ENCODE results near the gene SPI1.

The SPI1 gene

GRCh38 chr11:47345890-47346563 is 32.3 kb downstream of the SPI1 start:
- H3K27ac ChIP-seq (ENCODE audit: insufficient read depth in 1 of 2, low read depth in 1 of 2, low read length in 2 of 2, poor library complexity in 1 of 2, severe bottlenecking in 2 of 2) = no peak overlapping the region
- 96% methylated on average over 14 of the region's 18 CpGs for WGBS (ENCODE audit: insufficient coverage)
- H3K4me1 ChIP-seq (ENCODE audit: control extremely low read depth in 1 of 4, control insufficient read depth in 4 of 4, insufficient read depth in 4 of 4, low read length in 3 of 4) = no peaks in the 10 kb centered on the region
- no peak for DNase-seq
- no peaks in the 10 kb centered on the region for H3K9me3 ChIP-seq (ENCODE audit: control extremely low read depth in 1 of 5, control insufficient read depth in 4 of 5, insufficient read depth in 2 of 5, low read depth in 1 of 5, low read length in 4 of 5)
- ChIA-PET POLR2A (no interaction called here), CTCF (interaction anchor here (1.1 to 2.6 kb wide), 4 partner anchors 8 to 75 kb away, joined by 3 to 9 read pairs (median 4); no protein-coding TSS in a partner anchor)
- no peaks in the 10 kb centered on the region for H3K27me3 ChIP-seq (replicated peaks in 2 of 5; ENCODE audit: control insufficient read depth in 4 of 5, insufficient read depth in 5 of 5, low read length in 4 of 5)
- no peaks in the 10 kb centered on the region for H3K36me3 ChIP-seq (ENCODE audit: control insufficient read depth in 4 of 4, insufficient read depth in 4 of 4, low read length in 3 of 4)
- H3K4me3 ChIP-seq (ENCODE audit: control insufficient read depth in 1 of 7, extremely low read depth in 1 of 7, insufficient read depth in 4 of 7, low read depth in 2 of 7, low read length in 6 of 7) = no peak overlapping the region

GRCh38 chr11:47342854-47343253 is 35.5 kb downstream of the SPI1 start:
- no peaks in the 10 kb centered on the region for H3K9me3 ChIP-seq (ENCODE audit: control extremely low read depth in 1 of 5, control insufficient read depth in 4 of 5, insufficient read depth in 2 of 5, low read depth in 1 of 5, low read length in 4 of 5)
- H3K27ac ChIP-seq (ENCODE audit: insufficient read depth in 1 of 2, low read depth in 1 of 2, low read length in 2 of 2, poor library complexity in 1 of 2, severe bottlenecking in 2 of 2) = no peak overlapping the region
- H3K4me1 ChIP-seq (ENCODE audit: control extremely low read depth in 1 of 4, control insufficient read depth in 4 of 4, insufficient read depth in 4 of 4, low read length in 3 of 4) = no peaks in the 10 kb centered on the region
- H3K27me3 ChIP-seq (replicated peaks in 2 of 5; ENCODE audit: control insufficient read depth in 4 of 5, insufficient read depth in 5 of 5, low read length in 4 of 5) = no peaks in the 10 kb centered on the region
- DNase-seq = no peak
- WGBS (ENCODE audit: insufficient coverage) = 96% methylated on average over 12 of the region's 15 CpGs
- POLR2A ChIA-PET = no interaction called here
- no peak overlapping the region for H3K4me3 ChIP-seq (ENCODE audit: control insufficient read depth in 1 of 7, extremely low read depth in 1 of 7, insufficient read depth in 4 of 7, low read depth in 2 of 7, low read length in 6 of 7)
- CTCF ChIA-PET = interaction anchor here (3.5 kb wide), 1 partner anchor 10 kb away, joined by 10 read pairs; no protein-coding TSS in a partner anchor
- H3K36me3 ChIP-seq (ENCODE audit: control insufficient read depth in 4 of 4, insufficient read depth in 4 of 4, low read length in 3 of 4) = no peaks in the 10 kb centered on the region

GRCh38 chr11:47342036-47342803 is 36.1 kb downstream of the SPI1 start:
- CTCF ChIA-PET = interaction anchor here (0.6 to 3.5 kb wide), 3 partner anchors 9 to 501 kb away, joined by 3 to 10 read pairs (median 3); no protein-coding TSS in a partner anchor
- H3K27ac ChIP-seq (ENCODE audit: insufficient read depth in 1 of 2, low read depth in 1 of 2, low read length in 2 of 2, poor library complexity in 1 of 2, severe bottlenecking in 2 of 2) = no peak overlapping the region
- no peak for DNase-seq
- no peaks in the 10 kb centered on the region for H3K36me3 ChIP-seq (ENCODE audit: control insufficient read depth in 4 of 4, insufficient read depth in 4 of 4, low read length in 3 of 4)
- H3K27me3 ChIP-seq (replicated peaks in 2 of 5; ENCODE audit: control insufficient read depth in 4 of 5, insufficient read depth in 5 of 5, low read length in 4 of 5) = no peaks in the 10 kb centered on the region
- WGBS (ENCODE audit: insufficient coverage) = 97% methylated on average over 23 of the region's 24 CpGs
- H3K4me3 ChIP-seq (ENCODE audit: control insufficient read depth in 1 of 7, extremely low read depth in 1 of 7, insufficient read depth in 4 of 7, low read depth in 2 of 7, low read length in 6 of 7) = no peak overlapping the region
- H3K9me3 ChIP-seq (ENCODE audit: control extremely low read depth in 1 of 5, control insufficient read depth in 4 of 5, insufficient read depth in 2 of 5, low read depth in 1 of 5, low read length in 4 of 5) = no peaks in the 10 kb centered on the region
- POLR2A ChIA-PET = no interaction called here
- H3K4me1 ChIP-seq (ENCODE audit: control extremely low read depth in 1 of 4, control insufficient read depth in 4 of 4, insufficient read depth in 4 of 4, low read length in 3 of 4) = no peaks in the 10 kb centered on the region

GRCh38 chr11:47340980-47341775 is 37.2 kb downstream of the SPI1 start:
- 98% methylated on average over 17 of the region's 18 CpGs for WGBS (ENCODE audit: insufficient coverage)
- Histone ChIP-seq H3K27me3 (replicated peaks in 2 of 5; ENCODE audit: control insufficient read depth in 4 of 5, insufficient read depth in 5 of 5, low read length in 4 of 5) (no peaks in the 10 kb centered on the region), H3K9me3 (ENCODE audit: control extremely low read depth in 1 of 5, control insufficient read depth in 4 of 5, insufficient read depth in 2 of 5, low read depth in 1 of 5, low read length in 4 of 5) (no peaks in the 10 kb centered on the region), H3K27ac (ENCODE audit: insufficient read depth in 1 of 2, low read depth in 1 of 2, low read length in 2 of 2, poor library complexity in 1 of 2, severe bottlenecking in 2 of 2) (no peak overlapping the region), H3K4me1 (ENCODE audit: control extremely low read depth in 1 of 4, control insufficient read depth in 4 of 4, insufficient read depth in 4 of 4, low read length in 3 of 4) (no peaks in the 10 kb centered on the region), H3K4me3 (ENCODE audit: control insufficient read depth in 1 of 7, extremely low read depth in 1 of 7, insufficient read depth in 4 of 7, low read depth in 2 of 7, low read length in 6 of 7) (no peak overlapping the region), H3K36me3 (ENCODE audit: control insufficient read depth in 4 of 4, insufficient read depth in 4 of 4, low read length in 3 of 4) (no peaks in the 10 kb centered on the region)
- no peak for DNase-seq
- ChIA-PET POLR2A (no interaction called here), CTCF (interaction anchor here (0.6 to 3.5 kb wide), 2 partner anchors 8 to 500 kb away, joined by 3 to 10 read pairs; no protein-coding TSS in a partner anchor)

- ChIA-PET POLR2A (no interaction called here), CTCF (no interaction called here)
- H3K36me3 ChIP-seq (ENCODE audit: control insufficient read depth in 4 of 4, insufficient read depth in 4 of 4, low read length in 3 of 4) = no peaks in the 10 kb centered on the region
These were observed 38.3 kb downstream of the SPI1 start for GRCh38 chr11:47340010-47340409.

GRCh38 chr11:47338396-47339241 is 39.7 kb downstream of the SPI1 start:
- no peaks in the 10 kb centered on the region for H3K36me3 ChIP-seq (ENCODE audit: control insufficient read depth in 4 of 4, insufficient read depth in 4 of 4, low read length in 3 of 4)
- CTCF ChIA-PET = no interaction called here
- H3K27ac ChIP-seq (ENCODE audit: insufficient read depth in 1 of 2, low read depth in 1 of 2, low read length in 2 of 2, poor library complexity in 1 of 2, severe bottlenecking in 2 of 2) = no peak overlapping the region
- no peak for DNase-seq
- no peak overlapping the region for H3K4me3 ChIP-seq (ENCODE audit: control insufficient read depth in 1 of 7, extremely low read depth in 1 of 7, insufficient read depth in 4 of 7, low read depth in 2 of 7, low read length in 6 of 7)
- no peaks in the 10 kb centered on the region for H3K27me3 ChIP-seq (replicated peaks in 2 of 5; ENCODE audit: control insufficient read depth in 4 of 5, insufficient read depth in 5 of 5, low read length in 4 of 5)
- no peaks in the 10 kb centered on the region for H3K4me1 ChIP-seq (ENCODE audit: control extremely low read depth in 1 of 4, control insufficient read depth in 4 of 4, insufficient read depth in 4 of 4, low read length in 3 of 4)
- no peaks in the 10 kb centered on the region for H3K9me3 ChIP-seq (ENCODE audit: control extremely low read depth in 1 of 5, control insufficient read depth in 4 of 5, insufficient read depth in 2 of 5, low read depth in 1 of 5, low read length in 4 of 5)
- POLR2A ChIA-PET = no interaction called here
- WGBS (ENCODE audit: insufficient coverage) = 95% methylated on average over 26 of the region's 27 CpGs

More at GRCh38 chr11:47340010-47340409, 38.3 kb downstream of the SPI1 start:
- Histone ChIP-seq H3K4me1 (ENCODE audit: control extremely low read depth in 1 of 4, control insufficient read depth in 4 of 4, insufficient read depth in 4 of 4, low read length in 3 of 4) (no peaks in the 10 kb centered on the region), H3K4me3 (ENCODE audit: control insufficient read depth in 1 of 7, extremely low read depth in 1 of 7, insufficient read depth in 4 of 7, low read depth in 2 of 7, low read length in 6 of 7) (no peak overlapping the region), H3K27ac (ENCODE audit: insufficient read depth in 1 of 2, low read depth in 1 of 2, low read length in 2 of 2, poor library complexity in 1 of 2, severe bottlenecking in 2 of 2) (no peak overlapping the region), H3K9me3 (ENCODE audit: control extremely low read depth in 1 of 5, control insufficient read depth in 4 of 5, insufficient read depth in 2 of 5, low read depth in 1 of 5, low read length in 4 of 5) (no peaks in the 10 kb centered on the region), H3K27me3 (replicated peaks in 2 of 5; ENCODE audit: control insufficient read depth in 4 of 5, insufficient read depth in 5 of 5, low read length in 4 of 5) (no peaks in the 10 kb centered on the region)
- DNase-seq = no peak
- WGBS (ENCODE audit: insufficient coverage) = 96% methylated on average over 8 of the region's 9 CpGs

Data from common myeloid progenitor, CD34-positive (primary cell).